ENCODE data around the gene HMCN1.

DNA sequence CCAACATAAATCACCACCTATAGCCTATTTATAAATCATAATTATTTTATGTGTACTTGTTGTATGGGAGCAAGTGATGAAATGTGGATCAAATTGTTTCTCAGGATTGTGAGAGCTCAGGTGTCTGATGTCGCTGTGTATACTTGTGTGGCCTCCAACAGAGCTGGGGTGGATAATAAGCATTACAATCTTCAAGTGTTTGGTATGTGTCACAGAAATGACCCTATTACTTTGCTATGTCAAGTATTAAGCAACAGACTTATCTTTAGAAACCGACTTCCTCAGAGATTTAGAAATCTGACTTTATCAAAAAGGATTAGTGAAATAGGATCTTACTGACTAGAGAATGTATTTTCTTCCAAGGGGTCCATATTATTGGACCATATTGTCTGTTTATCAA lies 360.0 kb downstream of the HMCN1 start:
- no peak for TF ChIP-seq CTCF (IDR thresholded peaks at IDR 0.05)
- TF ChIP-seq POLR2A (IDR thresholded peaks at IDR 0.05): no peak

All from lower leg skin (tissue), 3 donors.